ENCODE results near the gene ADAM19.

Gene ADAM19

GRCh38 chr5:157559301-157559700, 16.3 kb downstream of the ADAM19 start:
- H3K36me3 ChIP-seq (ENCODE audit: control insufficient read depth, insufficient read depth, low read length): 0 out of 2 replicates have a peak, but pooled peaks cover 4% of the 10 kb centered on the region
- no peaks in the 10 kb centered on the region for H3K27me3 ChIP-seq (ENCODE audit: control insufficient read depth, insufficient read depth, low read length)
- no peaks in the 10 kb centered on the region for H3K9me3 ChIP-seq (ENCODE audit: control insufficient read depth, insufficient read depth, low read length)
- peaks cover 35% of the 10 kb centered on the region for H3K4me1 ChIP-seq (ENCODE audit: control insufficient read depth, insufficient read depth, low read length)
- no peak overlapping the region for H3K9ac ChIP-seq (ENCODE audit: low read depth, low read length)
- no peak overlapping the region for H3K4me3 ChIP-seq (ENCODE audit: low read depth, low read length)
- no peak overlapping the region for H3K27ac ChIP-seq (ENCODE audit: low read depth, low read length)

- Histone ChIP-seq H3K36me3 (ENCODE audit: control insufficient read depth, insufficient read depth, low read length) (0 out of 2 replicates have a peak, but pooled peaks cover 4% of the 10 kb centered on the region), H3K9ac (ENCODE audit: low read depth, low read length) (no peak overlapping the region), H3K9me3 (ENCODE audit: control insufficient read depth, insufficient read depth, low read length) (no peaks in the 10 kb centered on the region), H3K4me3 (ENCODE audit: low read depth, low read length) (no peak overlapping the region), H3K4me1 (ENCODE audit: control insufficient read depth, insufficient read depth, low read length) (peaks cover 35% of the 10 kb centered on the region), H3K27me3 (ENCODE audit: control insufficient read depth, insufficient read depth, low read length) (no peaks in the 10 kb centered on the region), H3K27ac (ENCODE audit: low read depth, low read length) (no peak overlapping the region)
These were observed 16.9 kb downstream of the ADAM19 start for GRCh38 chr5:157558681-157559080.

GRCh38 chr5:157558041-157558595, 17.5 kb downstream of the ADAM19 start:
- Histone ChIP-seq H3K9ac (ENCODE audit: low read depth, low read length) (no peak overlapping the region), H3K9me3 (ENCODE audit: control insufficient read depth, insufficient read depth, low read length) (no peaks in the 10 kb centered on the region), H3K4me1 (ENCODE audit: control insufficient read depth, insufficient read depth, low read length) (peaks cover 35% of the 10 kb centered on the region), H3K27ac (ENCODE audit: low read depth, low read length) (peak overlapping the region; percentile 15), H3K36me3 (ENCODE audit: control insufficient read depth, insufficient read depth, low read length) (no peaks in the 10 kb centered on the region), H3K4me3 (ENCODE audit: low read depth, low read length) (no peak overlapping the region), H3K27me3 (ENCODE audit: control insufficient read depth, insufficient read depth, low read length) (no peaks in the 10 kb centered on the region)

GRCh38 chr5:157556615-157557418, 18.8 kb downstream of the ADAM19 start:
- H3K9ac ChIP-seq (ENCODE audit: low read depth, low read length): no peak overlapping the region
- no peak overlapping the region for H3K27ac ChIP-seq (ENCODE audit: low read depth, low read length)
- no peaks in the 10 kb centered on the region for H3K27me3 ChIP-seq (ENCODE audit: control insufficient read depth, insufficient read depth, low read length)
- H3K4me3 ChIP-seq (ENCODE audit: low read depth, low read length): no peak overlapping the region
- H3K4me1 ChIP-seq (ENCODE audit: control insufficient read depth, insufficient read depth, low read length): peaks cover 25% of the 10 kb centered on the region
- H3K36me3 ChIP-seq (ENCODE audit: control insufficient read depth, insufficient read depth, low read length): no peaks in the 10 kb centered on the region
- H3K9me3 ChIP-seq (ENCODE audit: control insufficient read depth, insufficient read depth, low read length): no peaks in the 10 kb centered on the region

DNA sequence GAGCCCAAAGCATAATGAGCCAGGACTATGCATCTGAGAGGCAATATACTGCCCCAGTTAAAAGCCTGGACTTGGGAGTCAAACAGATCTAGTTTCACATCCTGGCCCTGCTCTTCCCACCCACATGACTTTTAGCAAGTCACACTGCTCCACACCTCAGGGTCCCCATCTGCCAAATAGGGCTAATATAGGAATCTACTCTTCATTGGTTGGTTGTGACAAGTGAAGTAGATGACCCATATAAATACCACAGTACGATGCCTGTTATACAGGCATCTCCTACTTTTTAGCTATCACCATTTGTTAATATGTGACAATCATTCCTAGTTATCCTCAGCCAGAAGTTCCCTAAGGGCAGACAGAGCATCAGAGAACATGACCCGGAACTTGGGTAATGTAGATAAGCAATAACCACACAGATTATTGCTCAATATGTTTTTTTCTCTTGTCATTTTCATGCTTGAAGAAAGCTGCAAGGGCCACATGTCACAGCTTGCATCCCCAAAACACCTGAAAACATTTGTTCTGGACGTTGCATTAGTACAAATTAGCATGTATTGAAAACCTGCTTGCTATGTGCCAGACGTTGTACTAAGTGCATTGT, 20.4 kb downstream of the ADAM19 start:
- Histone ChIP-seq H3K36me3 (ENCODE audit: control insufficient read depth, insufficient read depth, low read length) (no peaks in the 10 kb centered on the region), H3K9me3 (ENCODE audit: control insufficient read depth, insufficient read depth, low read length) (no peaks in the 10 kb centered on the region), H3K27me3 (ENCODE audit: control insufficient read depth, insufficient read depth, low read length) (no peaks in the 10 kb centered on the region), H3K4me3 (ENCODE audit: low read depth, low read length) (no peak overlapping the region), H3K9ac (ENCODE audit: low read depth, low read length) (no peak overlapping the region), H3K27ac (ENCODE audit: low read depth, low read length) (no peak overlapping the region), H3K4me1 (ENCODE audit: control insufficient read depth, insufficient read depth, low read length) (peaks cover 17% of the 10 kb centered on the region; the same call in 1 of the 2 replicates)

DNA sequence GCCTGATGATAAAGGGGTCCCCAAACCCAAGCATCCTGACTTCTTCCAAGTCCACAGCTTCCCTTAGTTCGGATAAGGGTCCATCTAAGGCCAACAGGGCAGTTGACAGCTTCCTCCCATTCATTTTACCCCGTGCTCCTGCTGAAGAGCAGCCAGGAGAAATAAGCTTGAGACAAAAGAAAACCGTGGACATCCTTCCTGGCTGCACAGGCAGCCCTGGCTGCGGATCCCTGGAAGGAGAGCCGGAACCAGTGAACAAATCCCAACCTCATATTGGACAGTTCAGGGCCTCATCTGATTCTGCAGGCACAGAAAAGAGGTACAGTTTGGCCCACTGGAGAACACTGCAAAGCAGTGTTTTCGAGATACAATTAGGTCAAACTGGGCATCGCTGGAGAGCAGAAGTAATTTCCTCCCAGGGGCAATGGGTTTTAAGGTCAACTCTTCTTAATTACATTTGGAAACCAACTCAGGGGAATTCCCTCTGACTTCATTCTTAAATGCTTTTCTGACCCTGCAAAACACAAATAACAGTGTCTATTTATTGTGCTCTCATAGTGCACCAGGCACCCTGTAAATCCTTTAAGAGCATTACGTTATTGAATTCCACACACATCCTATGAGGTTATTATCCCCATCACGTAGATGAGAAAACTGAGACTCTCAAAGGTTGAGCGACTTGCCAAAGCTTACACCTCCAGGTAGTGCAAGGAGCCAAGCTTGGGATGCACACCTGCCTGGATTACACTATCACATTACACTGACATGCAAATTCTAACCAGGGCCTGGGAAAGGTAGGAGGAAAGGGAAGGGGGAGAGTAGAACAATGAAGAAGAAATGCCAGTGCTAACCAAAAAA, 21.2 kb downstream of the ADAM19 start:
- Histone ChIP-seq H3K36me3 (ENCODE audit: control insufficient read depth, insufficient read depth, low read length) (no peaks in the 10 kb centered on the region), H3K27ac (ENCODE audit: low read depth, low read length) (no peak overlapping the region), H3K4me3 (ENCODE audit: low read depth, low read length) (no peak overlapping the region), H3K9ac (ENCODE audit: low read depth, low read length) (no peak overlapping the region), H3K27me3 (ENCODE audit: control insufficient read depth, insufficient read depth, low read length) (no peaks in the 10 kb centered on the region), H3K9me3 (ENCODE audit: control insufficient read depth, insufficient read depth, low read length) (no peaks in the 10 kb centered on the region), H3K4me1 (ENCODE audit: control insufficient read depth, insufficient read depth, low read length) (peaks cover 17% of the 10 kb centered on the region; the same call in 1 of the 2 replicates)

GRCh38 chr5:157552650-157553049, 22.9 kb downstream of the ADAM19 start:
- Histone ChIP-seq H3K27ac (ENCODE audit: low read depth, low read length) (no peak overlapping the region), H3K27me3 (ENCODE audit: control insufficient read depth, insufficient read depth, low read length) (no peaks in the 10 kb centered on the region), H3K9me3 (ENCODE audit: control insufficient read depth, insufficient read depth, low read length) (no peaks in the 10 kb centered on the region), H3K4me1 (ENCODE audit: control insufficient read depth, insufficient read depth, low read length) (peaks cover 9% of the 10 kb centered on the region; the same call in 1 of the 2 replicates), H3K4me3 (ENCODE audit: low read depth, low read length) (no peak overlapping the region), H3K36me3 (ENCODE audit: control insufficient read depth, insufficient read depth, low read length) (no peaks in the 10 kb centered on the region), H3K9ac (ENCODE audit: low read depth, low read length) (no peak overlapping the region)

DNA sequence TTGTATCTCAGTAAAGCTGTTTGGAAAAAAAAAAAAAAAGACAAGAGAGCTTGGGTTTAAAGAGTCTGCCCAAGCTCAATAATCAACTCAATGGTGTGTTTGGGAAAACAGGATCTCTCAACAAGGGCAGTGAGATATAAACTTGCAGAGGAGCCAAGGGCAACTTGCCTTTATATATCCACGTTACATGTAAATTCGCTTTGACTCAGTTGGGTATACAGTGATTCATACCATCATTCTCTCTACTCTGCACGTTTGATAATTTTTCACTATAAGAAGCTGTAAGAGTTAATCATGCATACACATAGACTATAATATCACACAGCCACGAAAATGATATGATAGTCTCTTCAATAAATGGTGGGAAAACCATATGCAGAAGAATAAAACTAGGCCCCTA, 24.9 kb downstream of the ADAM19 start:
- no peak overlapping the region for H3K27ac ChIP-seq (ENCODE audit: low read depth, low read length)
- no peak overlapping the region for H3K4me3 ChIP-seq (ENCODE audit: low read depth, low read length)
- H3K36me3 ChIP-seq (ENCODE audit: control insufficient read depth, insufficient read depth, low read length): no peaks in the 10 kb centered on the region
- no peak overlapping the region for H3K9ac ChIP-seq (ENCODE audit: low read depth, low read length)
- H3K27me3 ChIP-seq (ENCODE audit: control insufficient read depth, insufficient read depth, low read length): no peaks in the 10 kb centered on the region
- peaks cover 9% of the 10 kb centered on the region; the same call in 1 of the 2 replicates for H3K4me1 ChIP-seq (ENCODE audit: control insufficient read depth, insufficient read depth, low read length)
- H3K9me3 ChIP-seq (ENCODE audit: control insufficient read depth, insufficient read depth, low read length): no peaks in the 10 kb centered on the region

- no peaks in the 10 kb centered on the region for H3K9me3 ChIP-seq (ENCODE audit: control insufficient read depth, insufficient read depth, low read length)
- H3K9ac ChIP-seq (ENCODE audit: low read depth, low read length): no peak overlapping the region
- no peak overlapping the region for H3K27ac ChIP-seq (ENCODE audit: low read depth, low read length)
- no peaks in the 10 kb centered on the region for H3K27me3 ChIP-seq (ENCODE audit: control insufficient read depth, insufficient read depth, low read length)
- no peak overlapping the region for H3K4me3 ChIP-seq (ENCODE audit: low read depth, low read length)
- peaks cover 7% of the 10 kb centered on the region; the same call in 1 of the 2 replicates for H3K4me1 ChIP-seq (ENCODE audit: control insufficient read depth, insufficient read depth, low read length)
- H3K36me3 ChIP-seq (ENCODE audit: control insufficient read depth, insufficient read depth, low read length): no peaks in the 10 kb centered on the region
These were observed 25.5 kb downstream of the ADAM19 start for GRCh38 chr5:157549954-157550549.

- H3K4me1 ChIP-seq (ENCODE audit: control insufficient read depth, insufficient read depth, low read length): no peaks in the 10 kb centered on the region; the same call in 1 of the 2 replicates
- H3K36me3 ChIP-seq (ENCODE audit: control insufficient read depth, insufficient read depth, low read length): no peaks in the 10 kb centered on the region
- peak overlapping the region; percentile 18 for H3K27ac ChIP-seq (ENCODE audit: low read depth, low read length)
- no peaks in the 10 kb centered on the region for H3K9me3 ChIP-seq (ENCODE audit: control insufficient read depth, insufficient read depth, low read length)
- H3K4me3 ChIP-seq (ENCODE audit: low read depth, low read length): no peak overlapping the region
- no peaks in the 10 kb centered on the region for H3K27me3 ChIP-seq (ENCODE audit: control insufficient read depth, insufficient read depth, low read length)
- H3K9ac ChIP-seq (ENCODE audit: low read depth, low read length): no peak overlapping the region
These were observed 26.3 kb downstream of the ADAM19 start for GRCh38 chr5:157549283-157549629.
